K562 (cell line): ENCODE measurements around the gene TMEM184A. TPM values are rescaled to one million over a fixed set of nuclear protein-coding genes. Genes with fewer than 3 reads are reported as not detected.

Experiments used
- MEIS2 ChIP-seq: fragments of 450-650 bp; IDR thresholded peaks from 2 replicates; pipeline ENCODE4 v1.6.1; 2014; ENCODE audit warnings: mild to moderate bottlenecking; ENCODE audit not compliant: partially characterized antibody
- POLR2G ChIP-seq: fragments of 200-400 bp; formaldehyde crosslinking; IDR thresholded peaks from 2 replicates; pipeline ENCODE4 v1.6.1; 2017; ENCODE audit warnings: low read depth, mild to moderate bottlenecking, antibody characterized with exemption, low read length, moderate library complexity
- TFAP4 ChIP-seq: sonication (generic); formaldehyde crosslinking; IDR thresholded peaks from 2 replicates; pipeline ENCODE4 v1.8.0; 2022; ENCODE audit warnings: missing genetic modification reagents, mild to moderate bottlenecking, moderate library complexity, borderline replicate concordance
- polyA plus RNA-seq, 8 experiments: library from polyadenylated mRNA; depleted of rRNA in 4 of 8; stranded (reverse) in 5 of 8; unstranded in 3 of 8; fragments of >200 nt; fragmentation: Nextera tagmentation in 2 of 8; fragmentation: Illumina TruSeq in 1 of 8; extraction: Ambion mirVana in 2 of 8; extraction: Trizol in 1 of 8; gene quantifications; 2 replicates each; pipeline versions ENCODE4 v1.2.1 to v1.2.3, GENCODE V29; 2011 to 2014; ENCODE audit warnings: inconsistent platforms in 1 of 8, missing spikeins in 1 of 8
- total RNA-seq, 7 experiments: library from RNA; depleted of rRNA in 6 of 7; stranded (reverse); fragments of >200 nt in 6 of 7; fragmentation: Illumina TruSeq in 2 of 7; extraction: Trizol in 2 of 7; gene quantifications; 2 replicates each; pipeline versions ENCODE4 v1.2.1 to v1.2.3, GENCODE V29; 2011 to 2021; ENCODE audit warnings: low replicate concordance in 1 of 7
- TF ChIP-seq, protein P1 (sequence below), 2 experiments: IDR thresholded peaks in 1 of 2; conservative IDR thresholded peaks in 1 of 2; 2 replicates each; pipeline ENCODE4 v1.6.1; 2016; ENCODE audit warnings: low read depth in 2 of 2, mild to moderate bottlenecking in 1 of 2, missing compliant biosample characterization in 1 of 2, missing genetic modification characterization in 1 of 2, moderate library complexity in 1 of 2

TMEM184A gene
- total and polyA plus RNA-seq, 9 of the 15 experiments (the other 6 are each of a cell fraction or from before 2014, with no cell fraction given) = 0.10 to 0.18 (median 0.11) TPM; not detected in 6

DNA sequence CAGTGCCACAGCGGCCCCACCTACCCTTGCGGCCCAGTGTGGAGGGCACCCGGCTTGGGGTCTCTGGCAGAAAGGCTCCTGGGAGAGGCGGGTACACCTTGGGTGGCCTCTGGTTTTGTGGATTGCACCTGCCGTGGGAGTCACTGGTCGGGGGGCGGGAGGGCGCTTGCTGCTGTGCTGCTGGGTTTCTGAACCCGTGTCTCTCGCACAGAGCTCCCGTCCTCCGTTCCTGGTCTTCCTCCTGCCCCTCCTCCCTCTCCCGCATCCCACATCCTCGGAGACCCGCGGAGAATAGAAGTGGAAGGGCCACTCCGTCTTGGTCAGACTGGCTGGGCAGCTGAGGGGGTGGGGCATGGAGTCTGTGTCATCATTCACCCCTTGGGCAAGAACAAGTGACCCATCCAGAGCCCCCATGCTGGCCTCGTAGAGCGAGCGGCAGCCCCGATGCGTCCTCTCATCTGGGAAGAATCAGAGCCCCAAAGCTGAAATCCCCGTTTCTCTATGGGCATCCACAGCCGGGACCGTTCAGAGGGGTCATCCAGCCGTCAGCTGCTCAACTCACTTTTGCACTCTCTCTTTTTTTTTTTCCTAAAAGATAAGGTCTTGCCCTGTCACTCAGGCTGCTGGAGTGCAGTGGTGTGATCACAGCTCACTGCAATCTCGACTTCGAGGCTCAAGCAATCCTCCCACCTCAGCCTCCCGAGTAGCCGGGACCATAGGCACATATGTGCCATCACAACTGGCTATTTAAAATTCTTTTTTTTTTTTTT is 21.5 kb downstream of the TMEM184A start (continued):
- TF ChIP-seq, protein P1, sequence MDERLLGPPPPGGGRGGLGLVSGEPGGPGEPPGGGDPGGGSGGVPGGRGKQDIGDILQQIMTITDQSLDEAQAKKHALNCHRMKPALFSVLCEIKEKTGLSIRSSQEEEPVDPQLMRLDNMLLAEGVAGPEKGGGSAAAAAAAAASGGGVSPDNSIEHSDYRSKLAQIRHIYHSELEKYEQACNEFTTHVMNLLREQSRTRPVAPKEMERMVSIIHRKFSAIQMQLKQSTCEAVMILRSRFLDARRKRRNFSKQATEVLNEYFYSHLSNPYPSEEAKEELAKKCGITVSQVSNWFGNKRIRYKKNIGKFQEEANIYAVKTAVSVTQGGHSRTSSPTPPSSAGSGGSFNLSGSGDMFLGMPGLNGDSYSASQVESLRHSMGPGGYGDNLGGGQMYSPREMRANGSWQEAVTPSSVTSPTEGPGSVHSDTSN (CRISPR knock-in tag; IDR thresholded peaks at IDR 0.05; ENCODE audit: low read depth) = peak; percentile 50; the same call in 1 of the 2 replicates
- TF ChIP-seq, protein P1 (tag; conservative IDR thresholded peaks at IDR 0.05; ENCODE audit: low read depth) = peak; percentile 80
- TF ChIP-seq POLR2G (peak; percentile 3; the same call in 1 of the 2 replicates), TFAP4 (CRISPR knock-in tag) (peak; percentile 44; the same call in 1 of the 2 replicates), MEIS2 (peak; percentile 61)
